Activated T-helper 1 cell treated with anti-CD3 and anti-CD28 coated beads, Interleukin-12 subunit alpha, Interleukin-12 subunit beta, Interleukin-2, Interleukin-4 antibody, amounts not matched to agents 30 ng/mL and 10 ng/mL and 1 ng/mL, durations not matched to agents 14 hours and 24 hours and 36 hours (primary cell): ENCODE measurements around the gene MGAT4B. TPM values are rescaled to one million over a fixed set of nuclear protein-coding genes. Genes with fewer than 3 reads are reported as not detected.
A peak's percentile ranks its signal among the peaks of the same experiment; 100 is the strongest.

Source experiments
- DNase-seq: peaks from one replicate; pipeline ENCODE4 v3.0.0; 2021; ENCODE audit warnings: low spot score
- H3K27ac Mint-ChIP-seq: one replicate; pipeline ENCODE4 v1.8.0; 2021; ENCODE audit warnings: mild to moderate bottlenecking, mixed read lengths
- H3K27me3 Mint-ChIP-seq: one replicate; pipeline ENCODE4 v1.8.0; 2022; ENCODE audit warnings: mild to moderate bottlenecking, moderate library complexity, mixed read lengths; ENCODE audit not compliant: insufficient read depth
- H3K36me3 Mint-ChIP-seq: one replicate; pipeline ENCODE4 v1.8.0; 2021; ENCODE audit warnings: low read depth, mixed read lengths
- H3K4me1 Mint-ChIP-seq: one replicate; pipeline ENCODE4 v1.8.0; 2021; ENCODE audit warnings: low read depth, mixed read lengths
- H3K4me3 Mint-ChIP-seq: one replicate; pipeline ENCODE4 v1.8.0; 2021; ENCODE audit warnings: mild to moderate bottlenecking, moderate library complexity, mixed read lengths
- H3K9me3 Mint-ChIP-seq: one replicate; pipeline ENCODE4 v1.8.0; 2021; ENCODE audit warnings: mixed read lengths
- intact Hi-C: fragments of 100-400 bp; cut with micrococcal nuclease; formaldehyde crosslinking; loops from one replicate; pipeline ENCODE4 v1.15.1; 2024
- total RNA-seq: library from RNA; stranded (reverse); gene quantifications from 2 replicates; pipeline ENCODE4 v1.2.3, GENCODE V29; 2022

MGAT4B gene
- total RNA-seq, 1 donor from 2014 or later = 124 TPM

DNA sequence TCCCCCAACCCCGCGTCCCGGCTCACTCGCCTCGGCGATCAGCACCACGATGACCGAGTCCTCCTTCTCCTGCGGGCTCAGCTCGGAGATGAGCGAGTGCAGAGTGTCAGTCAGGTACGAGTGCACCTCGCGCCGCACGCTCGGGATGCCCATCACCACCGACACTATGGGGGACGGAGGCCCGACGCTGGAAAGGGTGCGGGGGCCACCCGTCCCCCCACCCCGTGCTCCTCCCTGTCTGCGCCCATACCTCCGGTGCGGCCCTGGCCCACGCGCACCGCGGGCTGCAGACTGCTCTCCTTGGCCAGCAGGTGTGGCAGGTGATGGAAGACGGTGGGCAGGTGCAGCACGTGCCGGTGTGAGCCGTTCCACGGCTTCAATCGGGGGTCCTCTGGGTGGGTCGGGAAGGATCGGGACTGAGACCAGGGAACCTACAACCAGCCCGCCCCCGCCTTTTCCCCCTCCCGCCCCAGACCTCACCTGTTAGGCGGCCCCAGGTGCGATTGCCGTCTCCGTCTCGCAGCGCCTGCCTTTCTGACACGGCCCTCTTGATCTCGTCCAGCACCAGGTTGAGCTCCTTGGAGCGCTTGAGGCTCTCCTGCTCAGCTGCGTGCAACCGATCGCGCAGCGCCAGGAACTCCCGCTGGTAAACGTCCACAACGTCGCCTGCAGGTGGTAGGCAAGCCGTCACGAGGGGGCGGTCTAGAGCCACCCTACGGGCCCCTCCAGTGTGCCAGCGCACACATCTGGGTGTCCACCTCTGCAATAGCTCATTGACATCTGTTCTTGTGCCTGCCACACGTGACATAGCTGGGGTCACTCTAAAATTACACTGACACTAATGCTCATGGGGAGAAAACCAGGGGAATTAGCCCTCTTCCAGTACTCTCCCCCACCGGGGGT is 5.1 kb downstream of the MGAT4B start:
- no peak overlapping the region for H3K4me3 Mint-ChIP-seq

DNA sequence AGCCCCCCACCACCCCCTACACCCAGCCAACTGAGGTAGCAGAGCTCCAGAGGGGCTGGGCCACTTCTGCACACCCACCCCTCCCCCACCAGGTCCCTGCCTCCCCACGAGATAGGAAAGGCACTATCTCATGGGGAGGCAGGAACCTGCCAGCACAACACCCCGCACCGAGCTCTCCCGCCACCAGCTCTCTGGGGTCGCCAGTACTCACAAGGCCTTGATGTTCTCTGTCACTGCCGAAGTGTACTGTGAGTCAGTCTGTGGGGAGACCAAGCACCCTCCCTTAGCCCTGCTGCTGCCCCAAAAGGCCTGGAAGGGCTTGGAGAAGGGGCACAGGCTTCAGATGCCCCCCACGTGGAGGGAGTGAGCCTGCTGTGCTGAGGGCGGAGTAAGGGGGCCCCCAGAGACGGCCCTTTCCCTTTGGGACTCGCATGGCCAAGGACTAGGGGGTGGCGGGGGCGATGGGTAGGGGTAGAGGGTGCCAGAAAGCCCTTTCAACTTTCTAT is 5.9 kb downstream of the MGAT4B start:
- Mint-ChIP-seq H3K27ac (no peak overlapping the region), H3K36me3 (peaks cover 24% of the 10 kb centered on the region), H3K9me3 (no peaks in the 10 kb centered on the region), H3K27me3 (no peaks in the 10 kb centered on the region), H3K4me1 (peaks cover 33% of the 10 kb centered on the region), H3K4me3 (no peak overlapping the region)
- intact Hi-C loops = loop anchor here (10.0 kb wide), 2 partner anchors 174 to 1566 kb away; partner anchors contain the start of gene PHYKPL
- no peak for DNase-seq

More for the DNA sequence above, 5.1 kb downstream of the MGAT4B start:
- Mint-ChIP-seq H3K27ac (peak overlapping the region; percentile 68), H3K27me3 (no peaks in the 10 kb centered on the region), H3K36me3 (peaks cover 24% of the 10 kb centered on the region), H3K4me1 (peaks cover 33% of the 10 kb centered on the region), H3K9me3 (no peaks in the 10 kb centered on the region)
- intact Hi-C loops = loop anchor here (1.0 to 10.0 kb wide), 6 partner anchors 35 to 1567 kb away; partner anchors contain the start of genes MRNIP and PHYKPL
- peak; percentile 69 for DNase-seq

DNA sequence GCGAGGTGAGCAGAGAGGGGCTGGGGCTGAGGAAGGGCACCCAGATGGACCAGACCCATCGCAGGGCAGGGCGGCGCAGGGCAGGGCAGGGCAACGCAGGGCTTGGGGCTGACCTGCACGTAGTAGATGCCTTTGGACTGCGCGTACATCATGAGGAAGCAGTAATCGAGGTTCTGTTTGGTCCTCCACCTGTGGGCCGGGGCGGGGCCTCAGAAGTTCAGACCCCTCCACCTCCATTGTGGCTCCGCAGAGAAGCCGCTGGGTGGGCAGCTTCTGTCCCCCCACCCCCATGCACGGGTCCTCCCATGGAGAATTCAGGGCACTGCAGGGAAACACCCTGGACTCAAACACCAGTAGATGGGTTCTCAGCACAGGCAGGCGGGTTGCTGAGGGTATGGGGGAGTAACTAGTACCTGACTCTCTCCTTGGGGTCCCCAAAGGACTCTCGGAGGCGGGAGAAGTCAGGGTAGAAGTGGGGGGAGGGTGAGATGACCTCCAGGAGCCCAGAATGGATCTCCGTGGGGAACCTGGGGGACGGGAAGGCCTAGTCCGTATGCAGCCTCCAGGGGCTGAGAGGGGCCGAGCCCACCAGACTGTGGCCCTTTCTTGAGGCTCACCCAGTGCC is 6.5 kb downstream of the MGAT4B start:
- peaks cover 31% of the 10 kb centered on the region for H3K4me1 Mint-ChIP-seq
- no peaks in the 10 kb centered on the region for H3K9me3 Mint-ChIP-seq
- DNase-seq = no peak
- no peak overlapping the region for H3K4me3 Mint-ChIP-seq
- H3K36me3 Mint-ChIP-seq = peaks cover 24% of the 10 kb centered on the region
- intact Hi-C loops = loop anchor here (10.0 kb wide), 2 partner anchors 175 to 1565 kb away; partner anchors contain the start of gene PHYKPL
- H3K27ac Mint-ChIP-seq = no peak overlapping the region
- H3K27me3 Mint-ChIP-seq = no peaks in the 10 kb centered on the region

DNA sequence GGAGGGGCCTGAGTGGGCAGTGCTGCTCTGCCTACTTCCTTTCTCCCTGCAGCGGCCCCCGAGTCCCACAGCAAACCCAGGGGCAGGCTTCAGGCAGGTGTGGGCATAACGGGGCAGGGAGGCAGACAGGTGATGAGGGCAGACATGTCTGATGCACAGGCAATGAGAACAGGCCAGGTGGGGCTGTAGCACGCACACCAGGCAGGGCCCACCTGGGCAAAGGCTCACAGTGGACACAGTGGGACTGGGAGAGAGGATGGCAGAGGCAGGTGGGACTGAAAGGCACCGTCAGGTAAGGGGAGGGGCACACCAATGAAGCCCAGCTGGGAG is 7.1 kb downstream of the MGAT4B start:
- no peak overlapping the region for H3K4me3 Mint-ChIP-seq
- intact Hi-C loops = loop anchor here (5.0 kb wide), 1 partner anchor 273 kb away; the partner anchor contains the start of gene RNF130
- no peak overlapping the region for H3K27ac Mint-ChIP-seq
- no peak for DNase-seq
- H3K9me3 Mint-ChIP-seq = no peaks in the 10 kb centered on the region
- H3K36me3 Mint-ChIP-seq = peaks cover 20% of the 10 kb centered on the region
- no peaks in the 10 kb centered on the region for H3K27me3 Mint-ChIP-seq
- H3K4me1 Mint-ChIP-seq = peaks cover 25% of the 10 kb centered on the region

- intact Hi-C loops = loop anchor here (5.0 kb wide), 1 partner anchor 273 kb away; the partner anchor contains the start of gene RNF130
- H3K4me3 Mint-ChIP-seq = no peak overlapping the region
- no peaks in the 10 kb centered on the region for H3K27me3 Mint-ChIP-seq
- H3K9me3 Mint-ChIP-seq = no peaks in the 10 kb centered on the region
- no peak overlapping the region for H3K27ac Mint-ChIP-seq
- peaks cover 20% of the 10 kb centered on the region for H3K4me1 Mint-ChIP-seq
- peaks cover 20% of the 10 kb centered on the region for H3K36me3 Mint-ChIP-seq
- DNase-seq = no peak
Observed at GRCh38 chr5:179798771-179799643, 7.7 kb downstream of the MGAT4B start.

- H3K9me3 Mint-ChIP-seq = no peaks in the 10 kb centered on the region
- peaks cover 17% of the 10 kb centered on the region for H3K36me3 Mint-ChIP-seq
- H3K27me3 Mint-ChIP-seq = no peaks in the 10 kb centered on the region
- H3K27ac Mint-ChIP-seq = no peak overlapping the region
- intact Hi-C loops = loop anchor here (5.0 kb wide), 1 partner anchor 274 kb away; the partner anchor contains the start of gene RNF130
- H3K4me3 Mint-ChIP-seq = no peak overlapping the region
- DNase-seq = no peak
- H3K4me1 Mint-ChIP-seq = peaks cover 20% of the 10 kb centered on the region
Observed at GRCh38 chr5:179798144-179798770, 8.4 kb downstream of the MGAT4B start.

DNA sequence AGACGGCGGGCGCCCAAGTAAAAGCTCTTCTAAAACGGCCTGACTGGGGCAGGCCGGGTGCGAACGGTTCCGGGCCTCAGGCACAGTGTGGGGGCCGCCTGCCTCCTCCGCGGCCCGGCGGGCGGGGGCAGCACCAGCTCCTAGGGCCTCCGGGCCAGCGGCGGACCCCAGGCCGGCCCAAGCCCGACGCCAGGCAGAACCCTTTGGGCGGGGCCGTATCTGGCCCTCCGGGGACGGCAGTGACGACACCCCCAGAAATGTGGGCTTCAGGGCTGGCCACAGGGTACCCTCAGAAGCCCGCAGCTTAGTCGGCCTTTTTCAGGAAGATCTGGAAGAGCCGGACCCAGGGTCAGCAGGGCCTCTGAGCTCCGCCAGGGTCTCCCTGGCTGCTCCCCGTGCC is 8.9 kb downstream of the MGAT4B start:
- no peak overlapping the region for H3K27ac Mint-ChIP-seq
- H3K4me3 Mint-ChIP-seq = no peak overlapping the region
- H3K36me3 Mint-ChIP-seq = peaks cover 15% of the 10 kb centered on the region
- no peaks in the 10 kb centered on the region for H3K27me3 Mint-ChIP-seq
- H3K4me1 Mint-ChIP-seq = peaks cover 17% of the 10 kb centered on the region
- no peaks in the 10 kb centered on the region for H3K9me3 Mint-ChIP-seq
- DNase-seq = no peak
- intact Hi-C loops = loop anchor here (5.0 kb wide), 1 partner anchor 275 kb away; the partner anchor contains the start of gene RNF130

DNA sequence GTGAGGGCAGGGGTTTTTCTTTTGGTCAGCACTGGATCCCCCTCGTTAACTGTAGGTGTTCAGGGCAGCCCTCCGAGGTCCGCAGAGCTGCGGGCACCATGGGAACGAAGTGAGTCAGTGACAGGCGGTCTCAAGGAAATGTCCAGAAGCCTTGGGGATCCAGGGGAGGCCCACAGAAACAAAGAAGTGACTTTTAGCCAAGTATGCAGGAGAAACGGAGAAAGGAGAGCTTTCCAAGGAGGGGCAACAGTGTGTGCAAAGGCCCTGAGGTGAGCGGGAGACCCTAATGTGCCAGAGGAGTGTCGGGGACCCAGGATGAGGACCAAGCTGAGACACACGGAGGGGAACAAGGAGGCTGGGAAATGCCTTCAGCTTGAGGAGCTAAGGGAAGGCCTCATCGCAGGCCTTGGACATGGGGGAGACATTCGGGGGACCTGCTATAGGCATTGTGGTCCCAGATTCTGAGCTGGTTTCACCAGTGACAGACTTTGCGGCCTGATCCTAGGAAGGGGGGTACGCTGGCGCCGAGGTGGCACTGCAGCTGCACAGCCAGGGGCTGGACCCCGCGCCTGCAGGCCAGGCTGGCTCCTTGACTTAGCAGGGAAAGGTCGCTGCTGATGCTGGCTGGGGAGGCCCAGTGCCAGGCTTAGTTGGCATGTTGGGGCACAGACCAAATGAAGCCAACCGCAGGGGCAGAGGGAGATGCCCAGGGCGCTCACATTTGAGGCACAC is 9.6 kb downstream of the MGAT4B start:
- H3K27ac Mint-ChIP-seq = peak overlapping the region; percentile 40
- no peaks in the 10 kb centered on the region for H3K9me3 Mint-ChIP-seq
- H3K4me1 Mint-ChIP-seq = peaks cover 14% of the 10 kb centered on the region
- H3K36me3 Mint-ChIP-seq = peaks cover 15% of the 10 kb centered on the region
- peak overlapping the region; percentile 67 for H3K4me3 Mint-ChIP-seq
- H3K27me3 Mint-ChIP-seq = no peaks in the 10 kb centered on the region
- intact Hi-C loops = loop anchor here (1.0 to 5.0 kb wide), 3 partner anchors 34 to 275 kb away; partner anchors contain the start of genes MAML1 and RNF130
- no peak for DNase-seq

GRCh38 chr5:179795863-179796833 is 10.5 kb downstream of the MGAT4B start:
- peaks cover 8% of the 10 kb centered on the region for H3K4me1 Mint-ChIP-seq
- no peaks in the 10 kb centered on the region for H3K27me3 Mint-ChIP-seq
- intact Hi-C loops = loop anchor here (1.0 to 5.0 kb wide), 3 partner anchors 33 to 276 kb away; partner anchors contain the start of genes MAML1 and RNF130

DNA sequence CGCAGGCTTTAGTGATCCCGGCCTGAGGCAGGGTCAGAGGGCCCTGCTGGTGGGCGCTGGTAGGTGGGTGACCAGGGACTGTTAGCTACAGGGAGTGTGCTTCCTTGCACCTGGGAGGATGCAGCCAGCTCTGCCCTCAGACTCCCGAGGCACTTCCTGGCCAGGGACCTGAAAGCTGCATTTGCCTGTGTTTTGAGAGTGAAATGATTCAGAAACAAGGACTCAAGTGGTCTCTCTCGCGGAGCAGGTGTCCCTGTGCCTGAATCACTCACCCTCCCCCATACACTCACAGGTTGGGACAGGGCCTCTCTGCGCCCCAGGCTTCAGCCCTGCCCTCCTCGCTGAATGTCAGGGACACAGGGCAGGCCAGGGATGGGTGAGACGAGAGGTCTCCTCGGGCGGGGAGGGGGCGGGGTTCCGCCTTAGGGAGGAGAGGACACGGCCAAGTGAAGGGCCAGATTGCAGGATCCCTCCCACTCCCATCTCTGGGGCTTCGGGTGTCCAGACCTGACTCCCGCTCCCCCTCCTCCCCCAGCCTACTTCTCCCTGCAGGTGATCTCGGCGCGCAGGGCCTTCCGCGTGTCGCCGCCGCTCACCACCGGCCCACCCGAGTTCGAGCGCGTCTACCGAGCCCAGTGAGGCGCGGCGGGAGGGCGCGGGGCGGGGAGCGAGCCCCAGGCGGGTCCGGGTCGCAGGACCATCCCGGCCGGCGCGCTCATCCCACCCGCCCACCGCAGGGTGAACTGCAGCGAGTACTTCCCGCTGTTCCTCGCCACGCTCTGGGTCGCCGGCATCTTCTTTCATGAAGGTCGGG is 11.4 kb downstream of the MGAT4B start:
- Mint-ChIP-seq H3K4me3 (peak overlapping the region; percentile 59), H3K9me3 (no peaks in the 10 kb centered on the region), H3K4me1 (peaks cover 8% of the 10 kb centered on the region), H3K27me3 (no peaks in the 10 kb centered on the region), H3K27ac (no peak overlapping the region), H3K36me3 (peaks cover 13% of the 10 kb centered on the region)
- no peak for DNase-seq
- intact Hi-C loops = loop anchor here (5.0 kb wide), 1 partner anchor 277 kb away; the partner anchor contains the start of gene RNF130

More at GRCh38 chr5:179795863-179796833, 10.5 kb downstream of the MGAT4B start:
- peak overlapping the region; percentile 40 for H3K27ac Mint-ChIP-seq
- peak; percentile 63 for DNase-seq
- H3K36me3 Mint-ChIP-seq = peaks cover 13% of the 10 kb centered on the region
- H3K9me3 Mint-ChIP-seq = no peaks in the 10 kb centered on the region
- H3K4me3 Mint-ChIP-seq = peak overlapping the region; percentile 67
